ENCODE data around the gene SEMA3F.

The SEMA3F gene

DNA sequence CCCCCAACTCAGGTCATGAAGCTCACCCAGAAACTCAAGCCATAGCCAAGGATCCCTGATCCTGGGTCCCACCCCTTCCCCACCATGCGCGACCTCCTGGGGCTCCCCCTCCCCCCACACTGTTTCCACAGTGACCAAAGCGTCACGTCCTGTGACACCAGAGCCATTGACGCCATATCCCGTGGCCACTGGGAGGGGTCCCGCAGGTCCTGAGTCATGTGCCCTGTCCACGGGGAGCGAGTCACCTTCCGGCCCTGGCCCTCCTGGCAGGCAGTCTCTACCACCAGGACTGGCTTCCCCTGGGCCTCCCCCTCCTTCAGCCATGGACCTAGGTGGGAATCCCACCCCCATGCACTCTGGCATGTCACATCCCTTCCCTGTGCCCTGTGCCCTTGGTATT lies 15.6 kb downstream of the SEMA3F start:
- no peak for DNase-seq (ENCODE audit: low read depth)

GRCh38 chr3:50171540-50172301 lies 16.6 kb downstream of the SEMA3F start:
- no peak for DNase-seq (ENCODE audit: low read depth)

- no peak for DNase-seq (ENCODE audit: low read depth)
Measured at GRCh38 chr3:50172626-50173220, 17.6 kb downstream of the SEMA3F start.

DNA sequence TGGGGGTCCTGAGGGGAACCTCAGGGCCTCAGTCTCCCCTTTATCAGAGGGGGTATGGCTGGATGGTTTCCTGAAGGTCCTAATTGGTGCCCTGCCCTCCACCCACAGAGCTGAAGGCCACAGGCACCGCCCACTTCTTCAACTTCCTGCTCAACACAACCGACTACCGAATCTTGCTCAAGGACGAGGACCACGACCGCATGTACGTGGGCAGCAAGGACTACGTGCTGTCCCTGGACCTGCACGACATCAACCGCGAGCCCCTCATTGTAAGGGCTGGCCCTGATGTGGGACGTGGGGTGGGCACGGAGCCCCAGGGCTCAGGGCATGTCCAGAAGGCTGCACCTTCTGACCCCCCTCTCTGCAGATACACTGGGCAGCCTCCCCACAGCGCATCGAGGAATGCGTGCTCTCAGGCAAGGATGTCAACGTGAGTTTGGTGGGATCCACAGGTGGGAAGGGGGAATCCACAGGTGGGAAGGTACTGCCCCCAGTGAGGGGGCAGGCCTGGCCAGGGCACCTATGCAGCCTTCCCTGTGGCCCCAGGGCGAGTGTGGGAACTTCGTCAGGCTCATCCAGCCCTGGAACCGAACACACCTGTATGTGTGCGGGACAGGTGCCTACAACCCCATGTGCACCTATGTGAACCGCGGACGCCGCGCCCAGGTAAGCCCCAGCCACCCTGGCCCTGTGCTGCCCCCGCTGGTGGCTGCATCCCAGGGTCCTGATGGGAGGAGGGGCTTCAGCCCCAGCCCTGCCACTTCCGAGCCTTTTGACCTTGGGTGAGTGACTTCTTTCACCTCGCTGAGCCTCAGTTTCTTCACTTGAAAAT lies 18.8 kb downstream of the SEMA3F start:
- no peak for DNase-seq (ENCODE audit: low read depth)

DNA sequence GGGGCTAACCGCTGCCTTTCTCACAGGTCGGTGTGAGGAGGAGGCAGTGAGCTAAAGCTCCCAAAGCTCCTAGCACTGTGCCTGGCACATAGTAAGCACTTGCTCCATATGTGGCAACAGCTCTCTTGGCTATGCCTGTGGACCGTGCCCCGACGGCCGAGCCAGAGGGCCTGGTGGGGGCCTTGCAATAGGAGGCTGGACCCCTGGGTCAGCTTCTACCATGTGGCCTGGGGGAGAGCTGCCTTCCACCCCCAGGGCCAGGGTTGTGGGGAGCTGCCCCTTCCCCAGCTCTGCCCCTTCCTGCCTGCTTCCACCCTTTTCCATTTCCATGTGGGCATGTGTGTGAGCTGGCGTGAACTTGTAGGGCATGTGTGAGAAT lies 19.4 kb downstream of the SEMA3F start:
- no peak for DNase-seq (ENCODE audit: low read depth)

DNA sequence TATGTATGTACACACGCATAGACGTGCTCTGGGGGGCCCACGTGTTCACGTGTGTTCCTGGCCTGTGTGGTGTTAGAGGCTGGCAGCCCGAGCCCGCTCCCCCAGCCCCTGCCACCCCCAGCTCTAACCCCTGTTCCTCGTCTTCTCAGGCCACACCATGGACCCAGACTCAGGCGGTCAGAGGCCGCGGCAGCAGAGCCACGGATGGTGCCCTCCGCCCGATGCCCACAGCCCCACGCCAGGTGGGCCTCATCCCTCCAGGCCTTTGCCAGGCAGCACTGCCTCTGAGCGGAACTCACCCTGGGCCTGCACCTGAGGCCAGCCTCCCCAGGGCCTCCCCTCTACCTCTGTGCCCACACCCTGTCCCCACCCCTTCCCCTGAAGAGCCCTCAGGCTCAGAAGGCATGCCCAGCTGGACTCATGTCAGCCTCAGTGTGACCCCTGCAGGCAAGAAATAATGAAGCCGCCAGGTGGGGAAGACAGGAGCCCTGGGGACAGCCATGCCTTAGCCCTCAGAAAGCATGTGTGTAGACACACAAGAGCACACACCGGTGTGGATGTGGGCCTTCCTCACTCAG lies 19.9 kb downstream of the SEMA3F start:
- DNase-seq (ENCODE audit: low read depth) = no peak

DNA sequence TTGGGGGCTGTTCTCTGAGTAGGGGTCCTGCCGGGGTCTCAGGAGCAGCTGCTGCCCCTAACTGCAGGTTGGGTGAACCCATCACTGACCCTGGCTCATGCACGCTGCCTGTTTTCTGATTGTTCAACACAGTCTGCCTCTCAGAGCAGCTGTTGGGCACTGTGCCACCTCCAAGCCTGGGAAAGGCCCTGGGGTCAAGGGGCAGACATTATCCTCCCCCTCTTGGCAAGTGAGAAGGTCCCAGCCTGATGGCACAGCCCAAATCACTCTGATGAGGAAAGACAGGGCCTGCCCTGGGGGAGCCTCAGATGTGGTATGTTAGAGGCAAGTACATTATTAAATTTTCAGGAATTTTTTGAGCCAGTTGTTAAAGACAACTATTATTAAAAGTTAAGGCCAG lies 22.2 kb downstream of the SEMA3F start:
- DNase-seq (ENCODE audit: low read depth) = no peak

DNA sequence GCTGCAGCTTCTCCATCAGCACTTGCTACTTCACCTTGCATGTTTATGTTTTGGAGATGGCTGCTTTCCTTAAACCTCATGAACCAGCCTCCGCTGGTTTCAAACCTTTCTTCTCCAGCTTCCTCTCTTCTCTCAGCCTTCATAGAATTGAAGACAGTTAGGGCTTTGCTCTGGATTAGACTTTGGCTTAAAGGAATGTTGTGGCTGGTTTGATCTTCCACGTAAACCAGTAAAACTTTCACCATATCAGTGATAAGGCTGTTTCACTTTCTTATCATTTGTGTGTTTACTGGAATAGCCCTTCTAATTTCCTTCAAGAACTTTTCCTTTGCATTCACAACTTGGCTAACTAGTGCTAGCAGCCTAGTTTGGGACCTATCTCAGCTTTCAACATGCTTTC lies 24.6 kb downstream of the SEMA3F start:
- no peak for DNase-seq (ENCODE audit: low read depth)

DNA sequence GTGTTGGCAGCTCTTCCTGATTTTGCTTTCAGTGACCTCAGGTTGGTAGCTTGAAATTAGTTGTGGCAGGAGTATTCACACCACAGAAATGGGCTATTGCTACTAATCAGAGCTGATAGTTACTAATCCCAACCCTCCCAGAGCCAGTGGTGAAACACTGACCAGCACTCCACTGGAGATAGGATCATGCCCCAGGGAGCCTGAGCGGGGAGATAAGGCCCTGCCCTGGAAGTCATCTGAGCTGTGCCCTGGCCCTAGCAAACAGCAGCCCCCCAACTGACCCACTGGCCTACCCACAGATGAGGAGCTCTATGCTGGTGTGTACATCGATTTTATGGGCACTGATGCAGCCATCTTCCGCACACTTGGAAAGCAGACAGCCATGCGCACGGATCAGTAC lies 26.9 kb downstream of the SEMA3F start:
- DNase-seq (ENCODE audit: low read depth) = no peak

- no peak for DNase-seq (ENCODE audit: low read depth)
Measured at GRCh38 chr3:50182533-50183099, 27.5 kb downstream of the SEMA3F start.

GRCh38 chr3:50183755-50184154 lies 28.6 kb downstream of the SEMA3F start:
- no peak for DNase-seq (ENCODE audit: low read depth)

GRCh38 chr3:50184242-50184978 lies 29.3 kb downstream of the SEMA3F start:
- no peak for DNase-seq (ENCODE audit: low read depth)

GRCh38 chr3:50185230-50185629 lies 30.1 kb downstream of the SEMA3F start:
- DNase-seq (ENCODE audit: low read depth) = no peak

- DNase-seq (ENCODE audit: low read depth) = no peak
Measured at GRCh38 chr3:50186096-50186495, 31.0 kb downstream of the SEMA3F start.

GRCh38 chr3:50187750-50188149 lies 32.6 kb downstream of the SEMA3F start:
- DNase-seq (ENCODE audit: low read depth) = no peak

- no peak for DNase-seq (ENCODE audit: low read depth)
Measured at GRCh38 chr3:50189274-50189673, 34.1 kb downstream of the SEMA3F start.

- DNase-seq (ENCODE audit: low read depth) = no peak
Measured at GRCh38 chr3:50189989-50190388, 34.9 kb downstream of the SEMA3F start.

GRCh38 chr3:50190936-50191660 lies 36.0 kb downstream of the SEMA3F start, which contains the start of gene GNAT1:
GNAT1 (plus strand) TSS chr3:50191610; CDS start chr3:50191726, 116 bp downstream.
- DNase-seq (ENCODE audit: low read depth) = no peak

- DNase-seq (ENCODE audit: low read depth) = no peak
Measured at GRCh38 chr3:50192124-50192523, 37.0 kb downstream of the SEMA3F start.

GRCh38 chr3:50192689-50193141 lies 37.6 kb downstream of the SEMA3F start:
- peak; percentile 75 for DNase-seq (ENCODE audit: low read depth)

DNA sequence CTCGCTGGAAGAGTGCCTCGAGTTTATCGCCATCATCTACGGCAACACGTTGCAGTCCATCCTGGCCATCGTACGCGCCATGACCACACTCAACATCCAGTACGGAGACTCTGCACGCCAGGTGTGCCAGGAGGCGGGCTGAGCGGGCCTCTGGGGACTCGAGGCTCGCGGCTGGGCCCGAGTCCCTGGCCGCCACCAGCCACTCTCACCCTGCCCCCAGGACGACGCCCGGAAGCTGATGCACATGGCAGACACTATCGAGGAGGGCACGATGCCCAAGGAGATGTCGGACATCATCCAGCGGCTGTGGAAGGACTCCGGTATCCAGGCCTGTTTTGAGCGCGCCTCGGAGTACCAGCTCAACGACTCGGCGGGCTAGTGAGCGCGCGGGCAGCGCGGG lies 38.2 kb downstream of the SEMA3F start:
- DNase-seq (ENCODE audit: low read depth) = no peak
